Measurements from ENCODE around the gene ARSI.

- TF ChIP-seq, protein P1, sequence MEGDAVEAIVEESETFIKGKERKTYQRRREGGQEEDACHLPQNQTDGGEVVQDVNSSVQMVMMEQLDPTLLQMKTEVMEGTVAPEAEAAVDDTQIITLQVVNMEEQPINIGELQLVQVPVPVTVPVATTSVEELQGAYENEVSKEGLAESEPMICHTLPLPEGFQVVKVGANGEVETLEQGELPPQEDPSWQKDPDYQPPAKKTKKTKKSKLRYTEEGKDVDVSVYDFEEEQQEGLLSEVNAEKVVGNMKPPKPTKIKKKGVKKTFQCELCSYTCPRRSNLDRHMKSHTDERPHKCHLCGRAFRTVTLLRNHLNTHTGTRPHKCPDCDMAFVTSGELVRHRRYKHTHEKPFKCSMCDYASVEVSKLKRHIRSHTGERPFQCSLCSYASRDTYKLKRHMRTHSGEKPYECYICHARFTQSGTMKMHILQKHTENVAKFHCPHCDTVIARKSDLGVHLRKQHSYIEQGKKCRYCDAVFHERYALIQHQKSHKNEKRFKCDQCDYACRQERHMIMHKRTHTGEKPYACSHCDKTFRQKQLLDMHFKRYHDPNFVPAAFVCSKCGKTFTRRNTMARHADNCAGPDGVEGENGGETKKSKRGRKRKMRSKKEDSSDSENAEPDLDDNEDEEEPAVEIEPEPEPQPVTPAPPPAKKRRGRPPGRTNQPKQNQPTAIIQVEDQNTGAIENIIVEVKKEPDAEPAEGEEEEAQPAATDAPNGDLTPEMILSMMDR (IDR thresholded peaks at IDR 0.05), result no peak
- TF ChIP-seq ZNF317 (CRISPR knock-in tag; IDR thresholded peaks at IDR 0.05; ENCODE audit: borderline replicate concordance, low read depth), result no peak
- no peak for TF ChIP-seq PREB (CRISPR knock-in tag; IDR thresholded peaks at IDR 0.05; ENCODE audit: borderline replicate concordance)
- TF ChIP-seq IRF2 (CRISPR knock-in tag; IDR thresholded peaks at IDR 0.05; ENCODE audit: borderline replicate concordance, low read depth), result no peak
- TF ChIP-seq, protein P2, sequence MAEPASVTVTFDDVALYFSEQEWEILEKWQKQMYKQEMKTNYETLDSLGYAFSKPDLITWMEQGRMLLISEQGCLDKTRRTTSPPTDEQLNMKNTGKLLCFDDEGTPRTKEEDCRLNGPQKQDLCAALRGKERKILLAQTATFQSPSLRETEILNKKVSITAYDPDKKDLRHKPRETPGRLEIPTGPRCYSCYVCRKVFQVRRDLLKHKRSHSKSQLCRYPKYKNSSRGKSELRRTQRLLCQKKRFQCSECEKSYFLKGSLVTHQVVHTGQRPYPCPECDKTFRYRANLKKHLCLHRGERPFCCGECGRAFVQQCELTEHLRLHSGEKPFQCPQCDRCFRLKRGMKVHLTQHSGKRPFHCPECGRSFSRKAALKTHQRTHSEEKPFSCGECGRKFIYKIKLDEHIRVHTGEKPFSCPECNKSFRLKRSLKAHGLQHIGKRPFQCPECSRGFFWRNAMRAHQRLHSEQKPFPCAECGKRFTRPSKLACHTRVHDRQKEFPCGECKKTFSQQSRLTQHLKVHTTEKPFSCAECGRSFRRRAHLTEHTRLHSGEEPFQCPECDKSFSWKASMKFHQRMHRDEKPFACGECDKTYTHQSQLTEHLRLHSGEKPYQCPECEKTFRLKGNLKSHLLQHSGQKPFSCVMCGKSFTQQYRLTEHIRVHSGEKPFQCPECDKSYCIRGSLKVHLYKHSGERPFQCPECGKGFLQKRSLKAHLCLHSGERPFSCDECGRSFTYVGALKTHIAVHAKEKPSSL (CRISPR knock-in tag; conservative IDR thresholded peaks at IDR 0.05), result no peak
- TF ChIP-seq SMAD3 (CRISPR knock-in tag; IDR thresholded peaks at IDR 0.05; ENCODE audit: borderline replicate concordance), result no peak
These were observed 2.9 kb upstream of the ARSI start for GRCh38 chr5:150305557-150305956.
